ENCODE measurements around the gene BRIP1.
"Not testable (repeated sequence)": the region's sequence is repeated elsewhere in the genome, so short reads cannot be mapped to it uniquely, and the experiment has no call there.

Gene BRIP1

GRCh38 chr17:61862975-61863800, at the start of gene BRIP1:
BRIP1 (minus strand) TSS chr17:61863528; CDS start chr17:61861539, 1,989 bp downstream.
- DNase-seq (ENCODE audit: low read depth), result peak; percentile 73

GRCh38 chr17:61908292-61909037, 45.1 kb upstream of the BRIP1 start:
- no peak for DNase-seq (ENCODE audit: low read depth)

GRCh38 chr17:61907361-61907760, 44.0 kb upstream of the BRIP1 start:
- no peak for DNase-seq (ENCODE audit: low read depth)

GRCh38 chr17:61904094-61904710, 40.9 kb upstream of the BRIP1 start:
- peak; percentile 10 for DNase-seq (ENCODE audit: low read depth)

- DNase-seq (ENCODE audit: low read depth), result no peak
These were observed 39.9 kb upstream of the BRIP1 start for GRCh38 chr17:61903251-61903650.

GRCh38 chr17:61897548-61898180, 34.3 kb upstream of the BRIP1 start:
- no peak for DNase-seq (ENCODE audit: low read depth)

GRCh38 chr17:61895391-61895790, 32.1 kb upstream of the BRIP1 start:
- no peak for DNase-seq (ENCODE audit: low read depth)

GRCh38 chr17:61894310-61894709, 31.0 kb upstream of the BRIP1 start:
- not testable (repeated sequence) for DNase-seq (ENCODE audit: low read depth)

- DNase-seq (ENCODE audit: low read depth), result not testable (repeated sequence)
These were observed 24.4 kb upstream of the BRIP1 start for GRCh38 chr17:61887733-61888132.

- DNase-seq (ENCODE audit: low read depth), result not testable (repeated sequence)
These were observed 22.5 kb upstream of the BRIP1 start for GRCh38 chr17:61885865-61886264.

GRCh38 chr17:61884864-61885263, 21.5 kb upstream of the BRIP1 start:
- DNase-seq (ENCODE audit: low read depth), result no peak

GRCh38 chr17:61880589-61881102, 17.3 kb upstream of the BRIP1 start:
- DNase-seq (ENCODE audit: low read depth), result no peak

- no peak for DNase-seq (ENCODE audit: low read depth)
These were observed 15.8 kb upstream of the BRIP1 start for GRCh38 chr17:61878984-61879612.

- DNase-seq (ENCODE audit: low read depth), result no peak
These were observed 15.2 kb upstream of the BRIP1 start for GRCh38 chr17:61878520-61878919.

- DNase-seq (ENCODE audit: low read depth), result no peak
These were observed 14.5 kb upstream of the BRIP1 start for GRCh38 chr17:61877837-61878236.

- DNase-seq (ENCODE audit: low read depth), result no peak
These were observed 12.5 kb upstream of the BRIP1 start for GRCh38 chr17:61875804-61876203.

- no peak for DNase-seq (ENCODE audit: low read depth)
These were observed 12.0 kb upstream of the BRIP1 start for GRCh38 chr17:61875285-61875684.

GRCh38 chr17:61874075-61874474, 10.7 kb upstream of the BRIP1 start:
- no peak for DNase-seq (ENCODE audit: low read depth)

- no peak for DNase-seq (ENCODE audit: low read depth)
These were observed 8.8 kb upstream of the BRIP1 start for GRCh38 chr17:61872099-61872498.

- DNase-seq (ENCODE audit: low read depth), result no peak
These were observed 5.8 kb upstream of the BRIP1 start for GRCh38 chr17:61869138-61869537.

GRCh38 chr17:61868074-61868473, 4.7 kb upstream of the BRIP1 start:
- no peak for DNase-seq (ENCODE audit: low read depth)

- no peak for DNase-seq (ENCODE audit: low read depth)
These were observed 3.7 kb upstream of the BRIP1 start for GRCh38 chr17:61867033-61867432.

Data from stimulated activated CD4-positive, alpha-beta T cell treated with anti-CD3 and anti-CD28 coated beads, Interleukin-2, amount 100 ng/mL, for 4 hours (primary cell).